A549 (cell line): Measurements from ENCODE around the gene SYTL3. TPM values are rescaled to one million over a fixed set of nuclear protein-coding genes. Genes with fewer than 3 reads are reported as not detected.
"Not testable (repeated sequence)": the region's sequence is repeated elsewhere in the genome, so short reads cannot be mapped to it uniquely, and the experiment has no call there.

Experiments used
- ATAC-seq, 2 experiments: fragments of 200-7000 bp in 1 of 2; fragments of >200 bp in 1 of 2; cut with Nextera tagmentation in 1 of 2; cut with Tn5 transposase in 1 of 2; 3 replicates each; pipeline versions ENCODE4 v1.8.0 to v1.9.1; 2018 to 2020; ENCODE audit warnings: mild to moderate bottlenecking in 1 of 2, moderate library complexity in 1 of 2
- CTCF ChIA-PET: fragments of 300-600 bp; sonication (Branson Sonifier 250); formaldehyde crosslinking; extraction: SDS; loops from one replicate; lab custom pipeline; 2021; ENCODE audit warnings: antibody characterized with exemption, inconsistent platforms; lab: Yijun Ruan, JAX
- POLR2A ChIA-PET: fragments of 350-600 bp; formaldehyde crosslinking; extraction: SDS; loops from one replicate; lab custom pipeline; 2021; ENCODE audit warnings: antibody characterized with exemption, inconsistent platforms; lab: Yijun Ruan, JAX
- DNase-seq, 2 experiments: peaks; one replicate each; pipeline versions ENCODE4 v3.0.0 to v3.0.0-alpha.2; 2011 to 2016; ENCODE audit warnings: low read depth in 1 of 2, low spot score in 1 of 2
- FAIRE-seq: peaks from 2 replicates; lab custom pipeline; 2011; peaks lifted over from hg19 to GRCh38; lab: Jason Lieb, UNC
- H3K27ac ChIP-seq, 2 experiments: fragments of >200 bp; sonication (Bioruptor Twin); formaldehyde crosslinking; 3 replicates each; pipeline ENCODE4 v1.5.1; 2016 to 2017
- H3K4me1 ChIP-seq: fragments of >200 bp; sonication (Bioruptor Twin); formaldehyde crosslinking; 3 replicates; pipeline ENCODE4 v1.6.1; 2016
- H3K4me2 ChIP-seq: fragments of >200 bp; sonication (Bioruptor Twin); formaldehyde crosslinking; 3 replicates; pipeline ENCODE4 v1.6.1; 2016
- H3K4me3 ChIP-seq: fragments of >200 bp; sonication (Bioruptor Twin); formaldehyde crosslinking; 3 replicates; pipeline ENCODE4 v1.5.1; 2016
- H3K9me3 ChIP-seq: fragments of >200 bp; sonication (Bioruptor Twin); formaldehyde crosslinking; 3 replicates; pipeline ENCODE4 v1.6.1; 2016
- CHD4 ChIP-seq: fragments of 200-600 bp; sonication (generic); IDR thresholded peaks from 2 replicates; pipeline ENCODE4 v1.6.1; 2016; ENCODE audit warnings: antibody characterized with exemption, mild to moderate bottlenecking, borderline replicate concordance
- FOSB ChIP-seq: fragments of 250-450 bp; sonication (Bioruptor Pico); IDR thresholded peaks from 2 replicates; pipeline ENCODE4 v1.5.0; 2020; ENCODE audit warnings: mild to moderate bottlenecking, moderate library complexity
- GATA3 ChIP-seq: IDR thresholded peaks from 2 replicates; pipeline ENCODE4 v1.6.1; 2012; ENCODE audit warnings: borderline replicate concordance
- HEYL ChIP-seq: fragments of 250-450 bp; sonication (Bioruptor Pico); IDR thresholded peaks from 2 replicates; pipeline ENCODE4 v1.8.0; 2021; ENCODE audit warnings: mild to moderate bottlenecking, moderate library complexity
- MAZ ChIP-seq: fragments of 150-350 bp; IDR thresholded peaks from 2 replicates; pipeline ENCODE4 v1.6.1; 2014; ENCODE audit warnings: antibody characterized with exemption, low read depth, low read length, borderline replicate concordance
- NFE2L2 ChIP-seq: fragments of 150-350 bp; conservative IDR thresholded peaks from 2 replicates; pipeline ENCODE4 v1.6.1; 2014; ENCODE audit warnings: low read length
- POLR2A ChIP-seq: IDR thresholded peaks from 2 replicates; pipeline ENCODE4 v1.6.1; 2012; ENCODE audit warnings: mild to moderate bottlenecking, low read length
- POLR2AphosphoS2 ChIP-seq: conservative IDR thresholded peaks from 2 replicates; pipeline ENCODE4 v1.6.1; 2012; ENCODE audit warnings: low read length, improper control_type of control experiment, inconsistent platforms
- RCOR1 ChIP-seq: fragments of 150-350 bp; IDR thresholded peaks from 2 replicates; pipeline ENCODE4 v1.6.1; 2014; ENCODE audit warnings: antibody characterized with exemption, low read length, low read depth
- TFCP2L1 ChIP-seq: fragments of 250-450 bp; sonication (Bioruptor Pico); IDR thresholded peaks from 2 replicates; pipeline ENCODE4 v1.5.0; 2021; ENCODE audit warnings: mild to moderate bottlenecking
- WGBS: methylation state at CpG from one replicate; pipeline ENCODE4 v1.1.6; 2017; ENCODE audit errors: missing lambda C conversion rate; 5-methylcytosine and 5-hydroxymethylcytosine counted together
- polyA plus RNA-seq, 4 experiments: library from polyadenylated mRNA; depleted of rRNA in 3 of 4; stranded (reverse); fragments of >200 nt; fragmentation: RNase III in 1 of 4; extraction: RNeasy Plus Mini Kit Qiagen cat#74134 plus additional on column Dnase treatment in 1 of 4; gene quantifications; 2 replicates in 3 of 4; 3 replicates in 1 of 4; pipeline ENCODE4 v1.2.3, GENCODE V29; 2011 to 2017
- TF ChIP-seq, protein P1 (sequence below): fragments of >200 bp; sonication (Bioruptor Twin); formaldehyde crosslinking; IDR thresholded peaks from 3 replicates; pipeline ENCODE4 v1.5.1; 2016
- TF ChIP-seq, protein P2 (sequence below): fragments of 200-600 bp; sonication (generic); IDR thresholded peaks from 2 replicates; pipeline ENCODE4 v1.6.1; 2016; ENCODE audit warnings: antibody characterized with exemption, mild to moderate bottlenecking, moderate library complexity
- TF ChIP-seq, protein P3 (sequence below): IDR thresholded peaks from 2 replicates; pipeline ENCODE4 v1.6.1; 2012; ENCODE audit warnings: low read depth, borderline replicate concordance

Gene SYTL3
- polyA plus RNA-seq, 2 of the 4 experiments (the other 2 are of a cell fraction): 0.63 to 0.89 TPM

DNA sequence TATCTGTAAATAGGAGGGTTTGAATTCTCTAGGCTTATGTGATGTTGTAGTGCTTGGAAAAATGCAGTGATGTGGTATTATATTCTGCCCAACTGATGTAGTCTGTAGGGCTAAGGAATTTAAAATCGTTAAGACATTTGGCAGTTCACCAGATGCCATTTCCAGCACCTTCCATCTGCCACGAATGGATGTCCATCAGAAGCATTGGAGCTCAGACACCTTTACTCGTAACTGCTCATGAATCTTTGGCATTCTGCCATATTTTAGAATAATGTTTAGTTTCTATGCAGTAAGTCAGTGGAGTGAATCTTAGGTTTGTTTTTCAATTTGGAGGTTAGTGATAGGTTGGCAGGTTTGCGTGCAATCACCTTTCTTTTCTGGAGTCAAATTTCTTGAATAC is 2.4 kb upstream of the SYTL3 start:
- Histone ChIP-seq H3K4me3 (no peak overlapping the region), H3K27ac (no peak overlapping the region), H3K4me1 (peaks cover 14% of the 10 kb centered on the region), H3K4me2 (no peak overlapping the region), H3K9me3 (no peaks in the 10 kb centered on the region)
- TF ChIP-seq RCOR1: no peak
- TF ChIP-seq MAZ: no peak
- TF ChIP-seq POLR2AphosphoS2: no peak
- TF ChIP-seq FOSB (CRISPR knock-in tag): no peak
- FAIRE-seq (no peak), DNase-seq (no peak), ATAC-seq (no peak)
- ChIA-PET CTCF (interaction anchor here (0.6 to 1.2 kb wide), 3 partner anchors 44 to 433 kb away, joined by 3 to 4 read pairs (median 4); no protein-coding TSS in a partner anchor), POLR2A (no interaction called here)
- 71% methylated on average over 4 of the region's 4 CpGs for WGBS

DNA sequence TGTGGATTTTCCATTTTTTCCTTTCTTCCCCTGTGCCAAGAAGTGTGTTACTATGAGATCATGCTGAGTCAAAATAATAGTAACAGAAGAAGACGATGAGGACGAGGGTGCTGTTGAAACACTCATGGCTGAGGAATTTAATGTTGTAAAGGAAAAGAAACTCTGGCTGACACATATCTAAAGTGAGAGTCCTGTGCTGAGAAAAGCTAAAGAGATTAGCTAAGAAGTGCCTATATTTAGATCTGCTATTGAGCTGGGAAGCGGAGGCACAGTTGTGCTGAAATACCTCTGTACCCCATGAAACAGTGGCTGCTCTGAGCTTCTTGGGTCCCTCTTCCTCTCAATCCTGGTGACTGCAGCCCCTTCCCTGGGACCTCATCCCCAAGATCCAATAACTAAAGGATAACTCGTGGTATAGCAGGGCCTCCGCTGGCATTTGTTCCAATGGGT is 1.1 kb upstream of the SYTL3 start:
- DNase-seq (no peak), ATAC-seq (no peak), FAIRE-seq (no peak)
- Histone ChIP-seq H3K27ac (no peak overlapping the region), H3K9me3 (no peaks in the 10 kb centered on the region), H3K4me3 (no peak overlapping the region), H3K4me1 (peaks cover 4% of the 10 kb centered on the region), H3K4me2 (no peak overlapping the region)
- TF ChIP-seq TFCP2L1 (no peak), CHD4 (no peak), GATA3 (no peak), HEYL (no peak), POLR2A (no peak), NFE2L2 (no peak)
- TF ChIP-seq, protein P1, sequence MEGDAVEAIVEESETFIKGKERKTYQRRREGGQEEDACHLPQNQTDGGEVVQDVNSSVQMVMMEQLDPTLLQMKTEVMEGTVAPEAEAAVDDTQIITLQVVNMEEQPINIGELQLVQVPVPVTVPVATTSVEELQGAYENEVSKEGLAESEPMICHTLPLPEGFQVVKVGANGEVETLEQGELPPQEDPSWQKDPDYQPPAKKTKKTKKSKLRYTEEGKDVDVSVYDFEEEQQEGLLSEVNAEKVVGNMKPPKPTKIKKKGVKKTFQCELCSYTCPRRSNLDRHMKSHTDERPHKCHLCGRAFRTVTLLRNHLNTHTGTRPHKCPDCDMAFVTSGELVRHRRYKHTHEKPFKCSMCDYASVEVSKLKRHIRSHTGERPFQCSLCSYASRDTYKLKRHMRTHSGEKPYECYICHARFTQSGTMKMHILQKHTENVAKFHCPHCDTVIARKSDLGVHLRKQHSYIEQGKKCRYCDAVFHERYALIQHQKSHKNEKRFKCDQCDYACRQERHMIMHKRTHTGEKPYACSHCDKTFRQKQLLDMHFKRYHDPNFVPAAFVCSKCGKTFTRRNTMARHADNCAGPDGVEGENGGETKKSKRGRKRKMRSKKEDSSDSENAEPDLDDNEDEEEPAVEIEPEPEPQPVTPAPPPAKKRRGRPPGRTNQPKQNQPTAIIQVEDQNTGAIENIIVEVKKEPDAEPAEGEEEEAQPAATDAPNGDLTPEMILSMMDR: no peak
- TF ChIP-seq, protein P2, sequence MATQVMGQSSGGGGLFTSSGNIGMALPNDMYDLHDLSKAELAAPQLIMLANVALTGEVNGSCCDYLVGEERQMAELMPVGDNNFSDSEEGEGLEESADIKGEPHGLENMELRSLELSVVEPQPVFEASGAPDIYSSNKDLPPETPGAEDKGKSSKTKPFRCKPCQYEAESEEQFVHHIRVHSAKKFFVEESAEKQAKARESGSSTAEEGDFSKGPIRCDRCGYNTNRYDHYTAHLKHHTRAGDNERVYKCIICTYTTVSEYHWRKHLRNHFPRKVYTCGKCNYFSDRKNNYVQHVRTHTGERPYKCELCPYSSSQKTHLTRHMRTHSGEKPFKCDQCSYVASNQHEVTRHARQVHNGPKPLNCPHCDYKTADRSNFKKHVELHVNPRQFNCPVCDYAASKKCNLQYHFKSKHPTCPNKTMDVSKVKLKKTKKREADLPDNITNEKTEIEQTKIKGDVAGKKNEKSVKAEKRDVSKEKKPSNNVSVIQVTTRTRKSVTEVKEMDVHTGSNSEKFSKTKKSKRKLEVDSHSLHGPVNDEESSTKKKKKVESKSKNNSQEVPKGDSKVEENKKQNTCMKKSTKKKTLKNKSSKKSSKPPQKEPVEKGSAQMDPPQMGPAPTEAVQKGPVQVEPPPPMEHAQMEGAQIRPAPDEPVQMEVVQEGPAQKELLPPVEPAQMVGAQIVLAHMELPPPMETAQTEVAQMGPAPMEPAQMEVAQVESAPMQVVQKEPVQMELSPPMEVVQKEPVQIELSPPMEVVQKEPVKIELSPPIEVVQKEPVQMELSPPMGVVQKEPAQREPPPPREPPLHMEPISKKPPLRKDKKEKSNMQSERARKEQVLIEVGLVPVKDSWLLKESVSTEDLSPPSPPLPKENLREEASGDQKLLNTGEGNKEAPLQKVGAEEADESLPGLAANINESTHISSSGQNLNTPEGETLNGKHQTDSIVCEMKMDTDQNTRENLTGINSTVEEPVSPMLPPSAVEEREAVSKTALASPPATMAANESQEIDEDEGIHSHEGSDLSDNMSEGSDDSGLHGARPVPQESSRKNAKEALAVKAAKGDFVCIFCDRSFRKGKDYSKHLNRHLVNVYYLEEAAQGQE: no peak
- TF ChIP-seq, protein P3, sequence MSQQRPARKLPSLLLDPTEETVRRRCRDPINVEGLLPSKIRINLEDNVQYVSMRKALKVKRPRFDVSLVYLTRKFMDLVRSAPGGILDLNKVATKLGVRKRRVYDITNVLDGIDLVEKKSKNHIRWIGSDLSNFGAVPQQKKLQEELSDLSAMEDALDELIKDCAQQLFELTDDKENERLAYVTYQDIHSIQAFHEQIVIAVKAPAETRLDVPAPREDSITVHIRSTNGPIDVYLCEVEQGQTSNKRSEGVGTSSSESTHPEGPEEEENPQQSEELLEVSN: no peak
- POLR2A ChIA-PET: no interaction called here
- 59% methylated on average over 5 of the region's 5 CpGs for WGBS
- CTCF ChIA-PET: interaction anchor here (0.7 to 1.4 kb wide), 4 partner anchors 10 to 428 kb away, joined by 3 to 7 read pairs (median 4); no protein-coding TSS in a partner anchor

DNA sequence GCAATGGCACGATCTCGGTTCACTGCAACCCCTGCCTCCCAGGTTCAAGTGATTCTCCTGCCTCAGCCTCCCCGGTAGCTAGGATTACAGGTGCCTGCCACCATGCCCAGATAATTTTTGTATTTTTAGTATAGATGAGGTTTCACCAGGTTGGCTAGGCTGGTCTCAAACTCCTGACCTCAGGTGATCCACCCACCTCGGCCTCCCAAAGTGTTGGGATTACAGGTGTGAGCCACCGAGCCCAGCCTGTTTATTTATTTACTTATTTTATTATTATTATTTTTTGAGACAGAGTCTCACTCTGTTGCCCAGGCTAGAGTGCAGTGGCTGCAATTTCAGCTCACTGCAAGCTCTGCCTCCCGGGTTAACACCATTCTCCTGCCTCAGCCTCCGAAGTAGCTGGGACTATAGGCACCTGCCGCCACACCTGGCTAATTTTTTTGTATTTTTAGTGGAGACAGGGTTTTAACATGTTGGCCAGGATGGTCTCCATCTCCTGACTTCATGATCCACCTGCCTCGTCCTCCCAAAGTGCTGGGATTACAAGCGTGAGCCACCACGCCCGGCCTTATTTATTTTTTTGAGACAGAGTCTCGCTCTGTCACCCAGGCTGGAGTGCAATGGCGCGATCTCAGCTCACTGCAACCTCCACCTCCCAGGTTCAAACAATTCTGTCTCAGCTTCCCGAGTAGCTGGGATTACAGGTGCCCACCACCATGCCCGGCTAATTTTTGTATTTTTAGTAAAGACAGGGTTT is 2.3 kb downstream of the SYTL3 start:
- H3K27ac ChIP-seq, H3K4me2 ChIP-seq, H3K4me3 ChIP-seq, DNase-seq, FAIRE-seq, ATAC-seq, POLR2A ChIA-PET, H3K9me3 ChIP-seq: not testable (repeated sequence)
- CTCF ChIA-PET: interaction anchor here (1.7 to 2.4 kb wide), 2 partner anchors 7 to 39 kb away, joined by 3 to 10 read pairs; no protein-coding TSS in a partner anchor
- peaks cover 21% of the 10 kb centered on the region for H3K4me1 ChIP-seq
- WGBS: 85% methylated on average over 17 of the region's 17 CpGs
